C4-2B (cell line): Measurements from ENCODE around the gene CPSF6.
A peak's percentile ranks its signal among the peaks of the same experiment; 100 is the strongest.

ENCODE experiments used
- ZFX ChIP-seq: fragments of 450-650 bp; IDR thresholded peaks from 2 replicates; pipeline ENCODE4 v1.6.1; 2017
- TF ChIP-seq, protein P1 (sequence below): fragments of 450-650 bp; conservative IDR thresholded peaks from 2 replicates; pipeline ENCODE4 v1.5.1; 2017; ENCODE audit warnings: mild to moderate bottlenecking

DNA sequence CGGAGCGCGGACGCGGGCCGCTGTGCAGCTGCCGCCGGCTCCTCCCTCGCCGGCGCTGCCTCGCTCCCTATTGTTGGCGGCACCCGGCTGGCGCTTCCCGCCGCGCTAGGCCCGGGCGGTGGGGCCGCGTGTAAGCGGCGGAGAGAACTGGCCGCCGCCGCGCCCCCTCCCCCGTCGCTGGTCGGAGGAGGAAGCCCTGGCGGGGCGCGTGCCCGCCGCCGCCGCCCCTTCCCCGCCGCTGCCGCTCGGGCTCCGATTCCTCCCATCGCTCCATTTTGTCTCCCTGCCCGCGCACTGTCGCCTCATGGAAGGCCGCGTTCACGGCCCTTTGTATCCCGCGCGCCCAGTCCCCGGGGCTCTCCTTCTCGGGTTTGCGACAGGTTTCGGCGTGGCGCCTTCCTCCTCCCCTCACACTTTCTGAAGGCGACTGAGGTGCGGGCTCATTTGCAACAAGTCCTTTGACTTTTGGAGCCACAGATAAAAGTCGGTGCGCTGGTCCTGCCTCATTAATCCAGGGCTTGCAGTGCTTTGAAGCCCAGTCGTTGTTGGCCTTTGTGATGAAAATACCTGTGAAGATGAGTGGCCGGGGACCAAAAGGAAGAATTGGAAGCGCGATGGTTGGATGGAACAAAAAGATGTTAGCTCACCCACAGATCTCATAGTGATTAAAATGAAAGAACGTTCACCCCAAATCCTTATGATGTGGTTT is 707 bp downstream of the CPSF6 start:
- TF ChIP-seq, protein P1, sequence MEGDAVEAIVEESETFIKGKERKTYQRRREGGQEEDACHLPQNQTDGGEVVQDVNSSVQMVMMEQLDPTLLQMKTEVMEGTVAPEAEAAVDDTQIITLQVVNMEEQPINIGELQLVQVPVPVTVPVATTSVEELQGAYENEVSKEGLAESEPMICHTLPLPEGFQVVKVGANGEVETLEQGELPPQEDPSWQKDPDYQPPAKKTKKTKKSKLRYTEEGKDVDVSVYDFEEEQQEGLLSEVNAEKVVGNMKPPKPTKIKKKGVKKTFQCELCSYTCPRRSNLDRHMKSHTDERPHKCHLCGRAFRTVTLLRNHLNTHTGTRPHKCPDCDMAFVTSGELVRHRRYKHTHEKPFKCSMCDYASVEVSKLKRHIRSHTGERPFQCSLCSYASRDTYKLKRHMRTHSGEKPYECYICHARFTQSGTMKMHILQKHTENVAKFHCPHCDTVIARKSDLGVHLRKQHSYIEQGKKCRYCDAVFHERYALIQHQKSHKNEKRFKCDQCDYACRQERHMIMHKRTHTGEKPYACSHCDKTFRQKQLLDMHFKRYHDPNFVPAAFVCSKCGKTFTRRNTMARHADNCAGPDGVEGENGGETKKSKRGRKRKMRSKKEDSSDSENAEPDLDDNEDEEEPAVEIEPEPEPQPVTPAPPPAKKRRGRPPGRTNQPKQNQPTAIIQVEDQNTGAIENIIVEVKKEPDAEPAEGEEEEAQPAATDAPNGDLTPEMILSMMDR, result no peak
- TF ChIP-seq ZFX, result peak; percentile 99
